HG03521 (cell line): ENCODE results near the gene DOC2B.
"Not testable (repeated sequence)": the region's sequence is repeated elsewhere in the genome, so short reads cannot be mapped to it uniquely, and the experiment has no call there.

Experiments
- ATAC-seq: cut with Tn5 transposase; IDR thresholded peaks from one replicate; pipeline ENCODE4 v1.9.1; 2021; ENCODE audit warnings: mild to moderate bottlenecking, moderate library complexity; ENCODE audit not compliant: unreplicated experiment

Gene DOC2B

GRCh38 chr17:213286-214105, 32.0 kb upstream of the DOC2B start:
- ATAC-seq, result no peak

GRCh38 chr17:210402-210801, 29.0 kb upstream of the DOC2B start:
- ATAC-seq, result no peak

- ATAC-seq, result no peak
Observed at GRCh38 chr17:208429-208828, 27.0 kb upstream of the DOC2B start.

- ATAC-seq, result no peak
Observed at GRCh38 chr17:207775-208174, 26.3 kb upstream of the DOC2B start.

- no peak for ATAC-seq
Observed at GRCh38 chr17:206941-207560, 25.6 kb upstream of the DOC2B start.

GRCh38 chr17:206484-206883, 25.0 kb upstream of the DOC2B start:
- not testable (repeated sequence) for ATAC-seq

GRCh38 chr17:205817-206216, 24.4 kb upstream of the DOC2B start:
- no peak for ATAC-seq

- no peak for ATAC-seq
Observed at GRCh38 chr17:205148-205669, 23.8 kb upstream of the DOC2B start.

GRCh38 chr17:204427-205147, 23.1 kb upstream of the DOC2B start:
- no peak for ATAC-seq

- ATAC-seq, result no peak
Observed at GRCh38 chr17:202501-202951, 21.1 kb upstream of the DOC2B start.

GRCh38 chr17:201736-202135, 20.3 kb upstream of the DOC2B start:
- not testable (repeated sequence) for ATAC-seq

GRCh38 chr17:201257-201656, 19.8 kb upstream of the DOC2B start:
- ATAC-seq, result not testable (repeated sequence)

GRCh38 chr17:200586-200985, 19.1 kb upstream of the DOC2B start:
- no peak for ATAC-seq

GRCh38 chr17:199806-200545, 18.5 kb upstream of the DOC2B start:
- ATAC-seq, result no peak

GRCh38 chr17:199191-199604, 17.7 kb upstream of the DOC2B start:
- no peak for ATAC-seq

GRCh38 chr17:198225-198624, 16.8 kb upstream of the DOC2B start:
- ATAC-seq, result not testable (repeated sequence)

GRCh38 chr17:197352-197751, 15.9 kb upstream of the DOC2B start:
- no peak for ATAC-seq

GRCh38 chr17:194828-195602, 13.6 kb upstream of the DOC2B start:
- no peak for ATAC-seq

- no peak for ATAC-seq
Observed at GRCh38 chr17:193841-194806, 12.7 kb upstream of the DOC2B start.
